DLD1 (cell line): ENCODE measurements around the gene TBC1D2B.

Experiments
- in situ Hi-C: cut with HindIII; loops from 2 replicates; pipeline ENCODE4 v1.10.0; 2017; ENCODE audit warnings: low sequenced_read_pairs

Gene TBC1D2B

DNA sequence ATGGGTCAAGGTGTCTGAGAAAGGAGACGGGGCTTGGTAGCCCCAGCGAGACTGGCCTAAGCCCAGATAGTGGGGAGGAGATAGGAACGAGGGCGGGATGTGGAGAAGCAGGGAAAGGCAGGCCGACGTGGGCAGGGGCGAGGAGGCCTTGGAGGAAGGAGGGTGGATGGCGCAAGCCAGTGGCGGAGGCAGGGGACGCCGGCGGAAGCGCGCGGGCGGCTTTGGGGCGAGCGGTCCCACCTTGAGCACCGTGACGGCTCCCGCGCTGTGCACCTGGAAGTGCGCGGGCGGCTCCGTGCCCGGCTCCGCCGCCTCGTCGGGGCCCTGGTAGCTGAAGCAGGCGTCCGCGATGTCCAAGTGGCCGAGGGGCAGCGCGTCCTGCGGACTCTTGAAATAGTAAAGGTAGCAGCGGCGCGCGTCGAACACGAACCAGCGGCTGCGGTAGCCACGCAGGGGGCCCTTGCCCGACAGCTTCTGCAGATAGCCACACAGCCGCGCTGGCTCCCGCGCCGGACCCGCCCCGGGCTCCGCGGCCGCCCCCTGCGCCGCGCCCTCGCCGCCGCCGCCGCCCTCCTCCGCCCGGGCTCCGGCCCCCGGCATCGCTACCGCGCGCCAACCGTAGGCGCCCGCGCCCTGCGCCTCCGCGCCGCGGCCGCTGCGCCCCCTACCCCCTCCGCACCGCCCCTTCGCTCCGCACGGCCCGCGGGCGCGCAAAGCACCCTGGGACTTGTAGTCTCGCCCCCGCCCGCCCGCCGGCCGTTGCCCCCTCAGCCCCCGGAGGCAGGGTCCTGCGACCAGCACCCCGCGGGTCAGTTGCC, at the start of gene TBC1D2B:
TBC1D2B (minus strand) TSS at position 659 of the 818 bp plus-strand sequence; CDS start at position 600, 59 bp downstream.
- in situ Hi-C loops, result no loop called here

DNA sequence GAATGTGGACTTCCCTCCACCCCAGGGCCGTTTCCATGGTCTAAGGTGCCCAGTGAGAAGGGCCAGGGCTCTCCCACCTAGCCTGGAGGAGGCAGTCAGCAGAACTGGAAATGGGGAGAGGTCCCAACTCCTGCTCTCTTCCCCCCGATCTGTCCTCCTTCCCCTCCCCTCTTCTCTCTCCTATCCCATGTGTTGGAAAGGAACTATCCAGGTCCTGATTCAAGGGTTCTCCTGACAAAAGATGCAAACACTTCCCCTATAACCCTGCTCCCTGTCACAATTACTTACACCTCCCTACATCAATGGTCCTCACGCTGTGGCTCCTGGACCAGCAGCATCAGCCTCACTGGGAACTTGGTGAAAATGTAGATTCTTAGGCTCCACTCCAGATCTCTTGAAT, 47.8 kb upstream of the TBC1D2B start:
- in situ Hi-C loops, result loop anchor here (25.0 kb wide), 1 partner anchor 162 kb away; the partner anchor contains the start of gene SKIC8

- in situ Hi-C loops, result no loop called here
Measured at GRCh38 chr15:78120523-78120922, 43.0 kb upstream of the TBC1D2B start.

- in situ Hi-C loops, result no loop called here
Measured at GRCh38 chr15:78112551-78112950, 35.0 kb upstream of the TBC1D2B start.

GRCh38 chr15:78111788-78112187, 34.3 kb upstream of the TBC1D2B start:
- in situ Hi-C loops, result no loop called here

GRCh38 chr15:78110916-78111475, 33.5 kb upstream of the TBC1D2B start:
- in situ Hi-C loops, result no loop called here

- in situ Hi-C loops, result no loop called here
Measured at GRCh38 chr15:78110096-78110495, 32.6 kb upstream of the TBC1D2B start.

DNA sequence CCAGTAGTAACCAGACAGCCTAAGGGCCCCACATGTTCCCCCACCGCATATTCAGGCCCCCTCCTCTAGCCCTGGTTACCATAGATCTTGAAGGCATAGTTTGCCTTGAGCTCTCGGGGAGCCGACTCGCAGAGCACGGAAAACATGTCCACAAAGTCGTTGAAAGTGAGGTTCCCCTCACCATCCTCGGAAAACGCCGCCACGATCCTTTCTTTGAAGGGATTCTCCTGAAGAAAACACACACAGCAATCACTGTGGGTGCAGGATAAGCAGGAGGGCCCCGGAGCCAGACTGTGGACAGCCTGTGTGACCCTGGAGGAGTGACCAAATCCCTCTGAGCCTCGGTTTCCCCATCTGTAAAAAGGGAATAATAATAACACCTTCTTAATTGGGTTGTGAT, 31.6 kb upstream of the TBC1D2B start:
- in situ Hi-C loops, result no loop called here

- in situ Hi-C loops, result no loop called here
Measured at GRCh38 chr15:78108300-78109084, 31.0 kb upstream of the TBC1D2B start.

GRCh38 chr15:78107471-78107870, 30.0 kb upstream of the TBC1D2B start:
- in situ Hi-C loops, result no loop called here

DNA sequence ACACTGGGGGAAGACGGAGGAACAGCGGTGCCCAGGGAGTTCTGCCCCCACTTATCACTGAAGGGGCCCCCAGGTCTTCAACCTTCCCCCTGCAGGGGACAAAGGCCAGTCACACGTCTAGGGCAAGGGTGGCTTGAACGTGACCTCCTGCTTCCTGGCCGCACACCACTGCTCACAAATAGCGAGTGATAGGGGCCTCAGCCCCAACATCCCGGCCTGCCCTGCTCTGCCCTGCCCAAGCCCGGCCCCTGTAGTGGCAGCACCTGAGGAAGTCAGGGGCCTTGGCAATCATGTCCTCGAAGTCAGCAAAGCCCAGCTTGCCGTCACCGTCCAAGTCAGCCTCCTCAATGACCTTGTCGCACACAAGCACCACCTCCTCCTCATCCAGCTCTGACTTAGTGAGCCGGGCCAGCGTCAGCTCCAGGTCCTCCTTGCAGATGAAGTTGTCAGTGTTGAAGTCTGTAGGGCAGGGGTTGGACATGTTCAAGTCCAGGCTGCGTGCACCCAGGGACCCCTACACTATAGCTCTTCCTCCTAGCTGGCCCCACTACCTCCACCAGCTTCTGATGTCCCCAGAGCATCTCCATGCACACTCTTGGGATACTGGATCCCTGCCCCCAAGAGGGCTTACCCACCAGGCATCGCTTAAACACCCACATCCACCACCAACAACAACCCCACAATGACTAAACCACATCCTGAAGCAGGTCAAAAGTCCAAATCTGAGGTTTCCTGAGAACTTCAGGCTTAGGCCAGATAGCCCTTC, 28.1 kb upstream of the TBC1D2B start:
- in situ Hi-C loops, result no loop called here

GRCh38 chr15:78104566-78105475, 27.3 kb upstream of the TBC1D2B start:
- in situ Hi-C loops, result no loop called here

GRCh38 chr15:78104119-78104479, 26.6 kb upstream of the TBC1D2B start:
- in situ Hi-C loops, result no loop called here

- in situ Hi-C loops, result no loop called here
Measured at GRCh38 chr15:78103406-78104118, 26.1 kb upstream of the TBC1D2B start.

DNA sequence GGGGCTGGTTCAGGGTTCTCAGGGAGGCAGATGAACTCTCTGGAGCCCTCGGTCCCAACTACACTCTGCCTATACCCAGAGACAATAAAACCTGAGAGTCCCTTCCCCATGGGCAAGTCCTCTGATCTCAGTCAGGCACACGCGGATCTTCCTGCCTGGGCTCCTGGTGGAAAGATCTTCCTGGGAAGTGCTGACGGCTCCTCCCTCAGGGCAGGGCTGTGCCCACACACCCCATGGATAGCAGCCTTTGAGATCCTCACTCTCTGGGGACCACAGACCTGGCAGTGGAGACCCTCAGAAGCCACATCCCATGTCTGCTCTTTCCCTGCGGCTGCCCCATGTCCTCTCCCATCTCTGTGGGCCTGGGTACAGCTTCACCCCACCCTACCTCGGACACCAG, 25.2 kb upstream of the TBC1D2B start:
- in situ Hi-C loops, result no loop called here

GRCh38 chr15:78102211-78102610, 24.7 kb upstream of the TBC1D2B start:
- in situ Hi-C loops, result no loop called here

GRCh38 chr15:78101423-78102105, 24.1 kb upstream of the TBC1D2B start:
- in situ Hi-C loops, result no loop called here

DNA sequence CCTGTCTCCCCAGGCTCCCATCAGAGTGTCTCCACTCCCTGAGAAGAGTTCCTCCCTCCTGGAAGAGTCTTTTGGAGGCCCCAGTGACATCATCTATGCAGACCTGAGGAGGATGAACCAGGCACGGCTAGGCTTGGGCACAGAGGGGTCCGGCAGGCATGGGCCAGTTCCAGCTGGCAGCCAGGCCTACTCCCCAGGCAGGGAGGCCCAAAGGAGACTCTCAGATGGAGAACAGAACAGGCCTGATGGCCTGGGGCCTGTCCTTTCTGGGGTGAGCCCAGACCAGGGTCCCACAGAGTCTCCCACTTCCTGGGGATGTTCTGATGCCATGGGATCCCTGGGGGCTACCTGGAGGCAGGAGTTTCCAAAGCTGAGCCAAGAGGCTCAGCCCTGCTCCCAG, 23.4 kb upstream of the TBC1D2B start:
- in situ Hi-C loops, result no loop called here
